Stimulated activated CD8-positive, alpha-beta memory T cell treated with anti-CD3 and anti-CD28 coated beads, Interleukin-15, amount 100 ng/mL, for 48 hours (primary cell): ENCODE data around the gene SF1.

Experiments
- DNase-seq, 2 donors: peaks; one replicate each; pipeline ENCODE4 v3.0.0-alpha.2; 2020; ENCODE audit warnings: low read depth in 2 of 2

Gene SF1

DNA sequence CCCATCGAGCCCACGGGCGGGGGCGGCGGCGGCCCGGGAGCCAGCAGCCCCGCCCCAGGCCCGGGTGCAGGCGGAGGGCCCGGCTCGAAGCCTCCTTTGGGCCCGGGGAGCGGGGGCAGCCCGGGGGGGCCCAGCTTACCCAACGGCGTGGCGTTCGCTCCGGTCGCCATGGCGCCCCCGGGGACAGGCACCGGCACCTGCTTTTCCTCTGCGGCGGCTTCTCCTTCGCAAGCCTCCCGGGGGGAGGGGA, 194 bp downstream of the SF1 start:
- DNase-seq = no peak

DNA sequence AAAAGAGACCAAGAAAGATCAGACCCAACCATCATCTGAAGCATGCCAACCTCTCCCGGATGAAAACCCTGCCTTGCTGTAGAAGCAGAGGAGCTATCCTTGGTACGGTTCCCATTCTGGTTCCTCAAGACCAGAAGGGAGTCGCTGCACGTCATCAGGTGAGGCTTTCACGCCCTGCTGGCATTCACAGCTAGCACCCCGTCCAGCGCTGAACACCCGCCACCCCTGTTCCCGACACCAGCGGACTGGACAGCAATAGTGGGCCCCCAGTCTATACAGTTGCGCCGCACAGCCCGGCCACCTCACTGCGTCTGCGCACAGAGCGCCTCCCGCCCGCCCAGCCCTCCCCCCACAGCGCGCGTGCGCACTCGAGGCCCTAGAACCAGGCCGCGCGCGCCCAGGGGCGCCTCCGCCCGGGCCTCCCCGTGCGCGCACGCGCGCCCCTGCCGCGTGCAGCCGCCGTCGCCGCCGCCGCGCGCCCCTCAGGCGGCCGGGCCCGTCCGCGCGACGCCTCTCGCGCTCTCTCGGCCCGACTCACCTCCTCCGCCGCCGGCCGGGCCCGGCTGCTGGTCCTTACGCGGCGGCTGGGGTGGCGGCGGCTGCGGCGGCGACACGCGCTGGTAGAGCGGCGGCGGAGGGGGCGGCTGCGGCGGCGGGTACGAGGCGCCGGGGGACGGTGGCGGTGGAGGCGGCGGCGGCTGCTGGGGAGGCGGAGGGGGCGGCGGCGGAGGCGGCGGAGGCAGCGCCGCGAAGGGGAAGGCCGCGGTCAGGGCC, 706 bp downstream of the SF1 start:
- peak; percentile 68 to 74 for DNase-seq

DNA sequence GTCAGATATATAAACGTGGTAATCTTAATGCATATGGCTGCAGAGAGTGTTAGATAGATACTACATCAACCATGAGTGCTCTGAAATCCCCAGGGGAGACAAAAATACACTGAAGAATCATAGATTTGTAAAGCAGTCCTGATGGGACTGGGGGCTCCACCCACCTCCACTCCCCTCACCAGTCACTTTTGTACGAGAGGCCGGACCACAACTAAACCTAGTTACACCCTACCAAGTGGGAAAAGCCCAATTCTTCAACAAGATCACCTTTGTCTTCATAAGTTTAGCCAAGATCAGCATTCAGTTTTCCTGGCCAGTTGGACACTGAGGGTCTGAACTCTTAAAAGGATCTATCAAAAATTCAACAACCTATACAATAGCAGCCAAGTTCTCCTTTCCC, 1.5 kb downstream of the SF1 start:
- DNase-seq = no peak

DNA sequence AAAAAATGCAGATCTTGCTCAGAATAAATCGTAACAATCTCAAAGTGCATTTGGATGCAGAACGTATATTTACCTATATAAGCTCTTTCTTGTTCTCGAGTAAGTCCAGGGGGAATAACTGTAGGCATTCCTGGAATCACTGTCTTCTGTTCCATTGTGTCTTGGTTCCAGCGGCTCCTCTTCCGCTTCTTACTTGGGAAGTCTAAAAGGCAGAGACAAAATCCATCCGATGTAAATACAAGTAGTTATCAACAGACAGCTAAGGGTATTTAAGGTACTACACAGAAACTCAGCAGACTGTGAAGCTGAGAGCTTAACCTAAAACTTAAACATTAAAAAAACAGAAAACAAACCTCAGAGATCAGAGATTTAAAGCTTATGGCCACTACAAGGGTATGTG, 1.9 kb downstream of the SF1 start:
- DNase-seq = no peak

DNA sequence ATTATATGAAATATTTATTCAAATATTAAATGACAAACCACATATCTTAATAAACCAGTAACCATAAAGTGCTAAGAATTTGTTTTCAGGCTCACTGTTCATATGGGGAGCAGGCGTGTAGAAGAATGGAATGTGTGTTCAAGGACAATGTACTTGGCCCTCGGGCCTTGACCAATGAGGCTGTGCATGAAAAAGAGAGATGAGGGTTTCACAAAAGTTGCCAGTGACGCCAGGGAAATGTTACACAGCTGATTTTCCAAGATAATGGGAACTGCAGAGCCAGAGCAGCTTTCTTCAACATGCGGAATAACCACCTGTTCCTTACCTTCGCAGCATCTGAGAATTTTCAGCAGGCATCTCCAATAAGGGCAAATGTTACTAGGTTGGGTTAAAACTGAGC, 4.2 kb downstream of the SF1 start:
- DNase-seq = no peak

DNA sequence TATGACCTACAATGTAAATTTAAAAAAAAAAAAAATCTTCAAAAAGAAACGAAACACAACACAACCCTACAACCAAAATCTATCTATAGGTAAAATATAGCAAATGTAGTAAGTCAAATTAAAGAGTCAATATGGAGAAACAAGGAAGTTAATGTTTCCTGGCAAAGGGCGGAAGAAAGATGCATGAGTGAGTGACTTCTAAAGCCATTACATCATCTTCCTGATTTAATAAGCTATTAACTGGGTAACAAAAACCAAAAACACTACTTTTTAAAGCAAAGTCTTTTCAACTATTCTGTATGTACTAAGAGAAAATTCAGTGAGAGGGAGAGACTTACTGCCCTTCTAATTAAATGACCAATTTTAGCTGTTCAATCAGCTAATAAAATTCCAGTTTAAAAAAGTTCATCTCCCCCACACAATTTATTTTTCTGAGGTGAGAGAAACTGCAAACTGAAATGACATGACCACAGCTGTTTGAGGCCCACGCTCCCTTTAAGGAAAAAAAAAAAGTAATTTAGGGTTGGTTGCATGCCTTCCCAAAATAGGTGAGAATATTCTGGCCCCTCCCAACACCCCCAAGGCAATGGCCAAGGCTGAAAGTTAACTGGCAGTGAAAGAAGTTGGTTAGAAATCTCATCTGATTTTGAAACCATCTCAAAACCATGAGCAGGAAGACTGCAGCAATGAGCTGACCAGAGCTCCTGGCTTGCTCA, 5.9 kb downstream of the SF1 start:
- no peak for DNase-seq

DNA sequence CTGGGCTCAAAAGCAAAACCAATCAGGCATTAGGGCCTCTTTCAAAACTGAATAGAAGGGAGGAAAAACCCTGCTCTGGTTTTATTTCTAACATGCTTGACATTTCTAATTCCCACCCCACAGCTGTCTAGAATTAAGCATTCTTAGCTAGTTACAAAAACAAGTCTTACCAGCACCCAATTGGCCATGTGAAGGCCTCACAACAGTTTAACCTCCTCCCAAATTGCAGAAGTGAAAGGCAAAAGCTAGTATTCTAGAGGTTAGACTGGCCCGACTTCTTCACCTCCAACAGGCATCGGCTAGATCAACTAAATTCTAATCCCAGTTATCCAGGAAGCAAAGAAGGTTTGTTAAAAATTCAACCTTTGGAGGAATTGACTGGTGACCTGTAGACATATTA, 6.5 kb downstream of the SF1 start:
- no peak for DNase-seq

DNA sequence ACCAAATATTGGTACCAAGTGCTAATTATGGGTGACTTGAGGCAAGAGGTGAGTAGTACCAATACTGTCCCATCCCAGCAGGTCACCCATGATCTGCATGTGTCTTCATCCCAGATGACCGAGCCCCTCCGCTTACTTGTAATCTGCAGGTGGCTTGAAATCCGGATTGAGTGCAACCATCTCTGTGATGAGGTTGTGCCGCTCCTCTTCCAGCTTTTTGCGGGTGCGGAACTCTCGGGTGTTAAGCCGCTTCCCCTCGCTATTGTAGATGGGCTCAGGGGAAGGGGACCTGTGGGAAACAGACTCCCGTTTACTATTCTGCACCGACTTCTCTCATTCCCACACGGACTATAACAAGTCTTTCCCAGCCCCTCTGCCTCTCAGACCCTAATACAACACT, 8.2 kb downstream of the SF1 start:
- no peak for DNase-seq

DNA sequence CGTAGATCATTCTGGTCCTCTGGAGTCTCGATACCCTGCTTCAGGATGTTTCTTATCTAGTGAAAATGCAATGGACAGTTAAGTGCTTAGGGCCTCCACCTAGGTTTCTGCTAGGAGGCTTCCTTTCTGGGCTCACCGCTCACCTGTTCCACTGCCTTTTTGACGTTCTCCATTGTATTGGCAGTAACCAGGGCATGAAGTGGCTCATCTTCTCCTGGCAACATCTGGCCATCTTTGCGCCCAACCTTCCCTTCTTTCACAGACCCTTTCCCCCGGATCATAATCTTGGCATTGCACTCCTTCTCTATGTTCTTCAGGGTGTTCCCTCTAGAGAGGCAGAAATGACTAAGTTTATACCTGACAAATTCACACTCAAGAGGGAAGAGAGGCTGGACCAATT, 9.1 kb downstream of the SF1 start:
- DNase-seq = no peak

DNA sequence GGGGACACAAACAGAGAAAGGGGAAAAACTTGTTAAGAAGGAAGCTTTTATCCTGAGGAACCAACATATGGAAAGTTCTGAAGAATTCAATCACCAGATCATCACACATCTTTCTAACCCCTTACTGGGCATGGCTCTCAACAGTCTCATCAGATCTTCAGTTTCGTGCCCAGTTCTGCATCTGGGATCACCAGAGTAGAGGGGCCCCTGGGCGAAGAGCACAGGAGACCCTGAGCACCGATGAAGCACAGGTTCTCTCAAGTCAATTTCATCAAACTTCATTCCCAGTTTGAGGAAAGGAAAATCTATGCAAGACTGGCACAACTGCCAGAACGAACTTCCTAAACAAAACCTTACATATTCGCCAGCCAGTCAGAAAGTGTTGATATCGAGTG, 10.0 kb downstream of the SF1 start:
- DNase-seq = no peak

DNA sequence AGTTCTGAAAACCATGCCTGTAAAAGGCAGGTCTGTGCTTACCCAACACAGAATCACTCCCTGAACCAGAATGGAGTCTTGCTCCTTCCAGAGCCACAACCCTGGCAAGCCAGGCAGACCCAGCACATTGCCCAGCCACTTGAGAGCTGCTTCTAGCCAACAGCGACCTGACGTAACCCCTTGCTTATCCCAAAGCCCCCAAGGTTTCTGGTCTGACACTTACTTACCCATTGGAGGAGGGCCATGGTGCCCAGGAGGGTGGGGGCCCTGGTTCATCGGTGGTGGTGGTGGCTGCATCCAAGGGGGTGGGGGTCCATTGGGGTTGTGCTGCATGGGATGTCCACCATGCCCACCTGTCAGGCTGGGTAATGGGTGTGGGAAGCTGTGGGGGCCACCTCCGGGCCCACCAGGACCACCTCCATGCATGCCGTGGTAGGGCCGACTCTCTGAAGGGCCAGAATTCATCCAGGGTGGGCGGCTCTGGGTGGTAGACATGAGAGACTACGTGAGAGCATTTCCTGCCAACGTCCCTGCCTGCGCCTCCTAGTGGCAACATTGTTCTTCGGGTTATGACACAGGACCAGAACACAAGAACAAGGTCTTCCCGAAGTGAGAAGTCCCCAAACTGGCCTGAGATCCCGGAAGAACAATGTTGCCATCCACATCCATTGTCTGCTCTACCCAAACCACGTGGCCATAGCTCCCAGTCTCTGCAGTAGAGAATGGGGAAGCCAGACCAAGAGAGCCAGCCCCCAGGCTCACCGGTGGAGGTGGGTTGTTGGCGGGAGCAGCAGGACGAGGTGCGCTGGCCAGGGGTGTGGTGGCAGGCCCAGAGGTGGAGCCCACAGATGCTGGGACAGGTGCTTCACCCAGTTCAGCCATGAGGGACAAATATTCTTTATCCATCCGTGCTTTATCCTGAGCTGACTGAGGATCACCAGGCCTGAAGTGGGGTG, 10.7 kb downstream of the SF1 start:
- peak in 1 of 2 donors; percentile 60 for DNase-seq

DNA sequence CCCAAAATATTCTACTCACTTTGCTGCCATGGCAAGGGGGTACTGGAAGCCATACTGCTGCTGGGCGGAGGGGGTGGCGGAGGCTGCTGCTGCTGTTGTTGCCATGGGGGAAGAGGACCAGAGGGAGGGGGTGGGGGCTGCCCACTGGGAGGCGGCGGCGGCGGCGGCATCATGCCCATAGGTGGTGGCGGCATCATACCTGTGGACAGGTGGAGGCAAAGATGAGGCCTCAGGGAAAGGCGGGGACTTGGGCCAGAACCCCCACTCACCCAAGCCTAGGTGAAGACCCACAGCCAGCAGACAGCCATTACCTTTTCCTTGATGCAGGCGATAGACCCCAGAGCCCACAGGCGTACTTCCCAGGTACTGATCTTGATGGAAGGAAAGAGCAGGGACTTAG, 11.5 kb downstream of the SF1 start:
- no peak for DNase-seq

DNA sequence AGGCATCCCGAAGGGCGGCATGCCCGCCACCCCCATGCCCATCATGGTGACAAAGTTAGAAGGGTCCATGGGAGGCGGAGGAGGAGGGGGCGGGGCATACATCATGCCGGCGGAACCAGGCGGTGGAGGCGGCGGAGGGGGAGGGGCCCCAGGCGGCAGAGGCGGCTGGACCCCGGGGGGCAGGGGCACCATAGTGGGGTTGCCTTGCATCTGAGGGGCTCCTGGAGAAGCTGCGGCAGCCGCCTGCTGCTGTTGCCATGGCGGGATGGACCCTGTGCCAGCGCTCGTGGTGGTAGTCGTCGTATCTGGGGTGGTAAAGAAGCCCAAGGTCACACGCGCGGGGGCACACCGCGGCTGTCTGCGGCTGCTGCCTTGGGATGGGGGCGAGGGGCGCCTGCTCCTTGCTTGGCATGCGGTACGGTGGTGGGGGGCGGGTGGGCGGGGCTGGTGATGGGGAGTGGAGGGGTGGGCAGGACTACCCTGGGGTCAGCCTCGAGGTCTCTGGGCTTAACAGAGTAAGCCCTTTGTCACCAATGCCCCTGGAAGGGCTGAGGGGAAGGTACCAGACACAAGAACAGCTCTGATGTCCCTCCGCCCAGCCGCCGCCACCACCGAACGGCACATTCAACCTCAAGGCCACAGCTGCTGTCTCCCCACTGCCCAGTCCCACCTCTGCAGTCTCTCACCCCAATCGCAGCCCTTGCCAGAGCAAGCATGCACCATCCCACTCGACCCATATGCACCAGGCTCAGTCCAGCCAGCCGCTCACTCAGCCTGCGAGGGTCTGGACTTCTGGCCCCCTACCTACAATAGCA, 12.3 kb downstream of the SF1 start:
- no peak for DNase-seq

DNA sequence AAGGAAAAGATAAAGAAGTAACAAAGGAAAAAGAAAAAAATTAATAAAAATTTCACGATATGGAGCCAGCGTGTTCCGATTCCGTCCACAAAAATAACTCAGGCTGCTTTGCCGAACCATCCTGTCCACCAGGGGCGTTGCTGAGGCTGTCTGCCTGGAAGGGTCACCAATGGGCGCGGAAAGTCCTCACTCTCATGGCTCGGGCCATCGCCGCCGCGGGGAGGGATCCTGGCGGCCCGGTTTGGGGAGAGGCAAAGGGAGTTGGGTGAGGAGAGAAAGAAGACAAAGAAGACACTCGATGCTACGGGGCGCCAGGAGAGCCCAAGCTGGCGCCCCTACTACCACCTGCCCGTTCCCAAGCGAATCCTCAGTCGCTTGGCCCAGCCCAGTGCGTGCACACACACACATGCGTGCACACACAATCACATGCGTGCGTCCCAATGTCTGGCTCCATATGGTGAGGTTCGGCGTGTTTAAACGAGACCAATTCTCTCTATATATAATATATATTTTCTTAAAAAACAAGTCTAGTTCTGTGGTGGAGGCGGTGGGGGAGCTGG, 13.0 kb downstream of the SF1 start:
- no peak for DNase-seq

DNA sequence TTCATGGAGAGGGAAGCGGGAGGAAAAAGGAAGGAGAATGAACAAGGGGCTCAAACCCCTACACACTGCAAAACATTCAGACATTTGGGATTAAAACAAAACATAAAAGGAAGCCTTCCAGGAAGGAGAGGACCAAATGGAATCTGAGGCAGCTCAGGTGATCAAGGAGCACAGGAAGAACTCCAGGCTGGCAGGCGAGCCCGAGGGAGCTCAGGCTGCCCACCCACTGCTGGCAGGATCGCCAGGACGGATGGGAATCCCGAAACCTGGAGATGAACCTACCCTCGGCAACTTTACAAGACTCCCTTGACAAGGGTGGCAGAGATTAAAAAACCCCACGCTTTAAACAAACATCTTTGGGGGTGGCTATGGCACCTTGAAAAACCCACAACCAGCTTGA, 13.6 kb downstream of the SF1 start:
- DNase-seq = no peak

DNA sequence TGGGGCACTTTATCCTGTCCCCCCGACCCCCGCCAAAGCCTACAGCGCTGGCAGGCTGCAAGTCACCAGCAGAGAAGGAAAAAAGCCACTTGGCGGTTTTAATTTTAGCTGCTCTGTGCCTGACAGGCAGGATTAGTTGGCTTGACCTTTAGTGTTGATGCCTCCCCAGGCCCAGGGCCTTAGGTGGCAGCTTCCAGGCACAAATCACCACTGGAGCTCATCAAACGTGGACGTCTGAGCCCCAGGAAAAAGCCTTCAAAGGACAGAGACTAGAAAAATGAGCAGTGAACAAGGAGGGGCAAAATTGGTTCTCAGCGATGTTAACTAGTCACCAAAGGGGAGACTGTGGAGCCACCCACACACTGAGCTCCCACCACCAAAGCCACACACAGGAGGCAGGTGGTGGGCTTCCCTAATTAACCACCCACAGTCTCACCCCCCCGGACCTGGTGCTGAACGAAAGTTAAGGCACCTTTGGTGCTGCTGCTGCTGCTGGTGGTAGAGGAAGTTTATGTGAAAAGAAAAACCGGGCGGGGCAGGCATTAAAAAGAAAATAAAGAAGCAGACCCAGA, 14.2 kb downstream of the SF1 start:
- no peak for DNase-seq

DNA sequence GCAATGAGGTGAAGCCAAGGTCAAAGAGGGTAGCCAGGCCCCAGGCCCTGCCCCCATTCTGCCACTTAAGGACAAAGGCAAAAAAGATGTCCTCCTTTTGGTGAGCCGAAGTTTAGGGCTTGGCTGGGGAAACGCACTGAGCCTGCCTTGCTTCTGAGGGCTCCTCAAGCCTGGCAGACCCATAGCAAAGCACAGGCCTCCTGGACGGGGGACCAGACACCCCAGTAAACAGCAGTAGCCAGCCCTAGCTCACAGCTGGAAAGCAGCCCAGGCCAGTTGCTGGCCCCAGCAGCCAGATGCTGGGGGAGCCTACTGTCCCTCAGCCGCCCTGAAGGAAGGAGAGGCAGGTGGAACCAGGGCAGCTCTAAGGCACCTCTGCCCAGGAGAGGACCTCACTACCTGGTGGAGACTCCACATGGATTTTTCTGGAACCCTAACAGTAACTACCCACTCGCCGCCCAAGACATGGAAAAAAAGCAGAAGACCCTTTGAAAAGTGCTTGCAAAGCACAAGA, 14.8 kb downstream of the SF1 start:
- no peak for DNase-seq

DNA sequence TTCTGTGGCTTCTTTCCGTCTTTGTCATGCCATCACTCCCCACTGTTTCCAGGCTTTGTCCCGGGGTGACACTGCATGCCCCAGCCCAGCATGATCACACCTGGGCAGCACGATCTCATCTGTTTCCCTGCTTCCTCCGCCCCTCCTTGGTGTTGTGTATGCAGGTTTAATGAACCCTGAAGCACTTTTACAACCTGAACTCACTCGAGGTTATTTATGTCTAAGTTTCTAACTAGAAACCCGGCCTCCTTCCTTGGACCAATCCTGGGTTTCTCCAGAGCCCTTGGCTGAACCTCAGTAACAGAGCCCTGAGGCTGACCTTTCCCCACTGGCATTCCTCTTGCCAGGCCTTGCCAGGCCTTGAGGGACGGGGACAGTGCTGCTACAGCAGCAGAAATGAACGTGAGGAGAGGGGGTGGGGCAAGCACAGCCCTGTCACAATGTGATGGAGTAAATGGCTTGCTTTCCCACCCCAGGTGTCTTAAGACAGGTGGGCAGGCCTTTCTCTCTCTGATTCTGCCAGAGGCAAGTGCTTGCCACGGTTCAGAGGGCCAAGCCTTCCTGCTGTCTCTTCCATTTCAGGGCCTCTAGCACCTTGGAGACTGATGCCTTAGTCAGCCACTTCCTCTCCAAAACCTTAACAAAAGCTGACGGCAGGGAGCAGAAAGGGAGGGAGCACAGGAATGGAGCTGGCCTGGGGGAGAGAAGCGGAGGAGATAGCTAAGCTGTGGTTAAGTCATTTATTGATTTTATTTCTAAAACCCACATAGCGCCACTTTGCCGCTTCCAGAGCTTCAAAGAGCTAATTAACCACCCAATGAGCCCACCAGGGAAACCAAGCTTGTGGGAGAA, 15.4 kb downstream of the SF1 start:
- no peak for DNase-seq

DNA sequence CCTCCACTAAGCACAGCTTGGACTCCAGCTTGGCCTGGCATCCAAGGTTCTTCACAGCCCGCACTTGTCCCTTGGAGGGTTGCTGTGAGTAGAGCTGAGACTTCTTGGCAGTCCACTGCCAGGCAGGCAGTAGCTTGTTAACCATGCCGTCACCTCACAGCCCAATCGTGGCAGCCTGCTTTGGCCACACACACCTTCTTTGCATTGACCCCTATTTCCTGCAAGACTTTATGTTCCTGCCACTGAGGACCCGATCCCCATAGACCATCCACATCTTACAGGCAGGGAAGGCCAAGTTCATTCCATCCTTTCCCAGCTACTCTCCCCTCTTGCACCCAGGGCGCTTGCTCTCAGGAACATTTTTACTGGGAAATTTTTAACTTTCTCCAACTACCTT, 16.1 kb downstream of the SF1 start:
- DNase-seq = no peak
